NCI-H2196 treated with DMSO at 0.1 percent for 48 hours (cell line): ENCODE results near the gene UCP3.

Source experiments
- DNase-seq: peaks from one replicate; lab custom pipeline; 2025; ENCODE audit not compliant: unreplicated experiment; lab: John Stamatoyannopoulos, UW

The UCP3 gene

DNA sequence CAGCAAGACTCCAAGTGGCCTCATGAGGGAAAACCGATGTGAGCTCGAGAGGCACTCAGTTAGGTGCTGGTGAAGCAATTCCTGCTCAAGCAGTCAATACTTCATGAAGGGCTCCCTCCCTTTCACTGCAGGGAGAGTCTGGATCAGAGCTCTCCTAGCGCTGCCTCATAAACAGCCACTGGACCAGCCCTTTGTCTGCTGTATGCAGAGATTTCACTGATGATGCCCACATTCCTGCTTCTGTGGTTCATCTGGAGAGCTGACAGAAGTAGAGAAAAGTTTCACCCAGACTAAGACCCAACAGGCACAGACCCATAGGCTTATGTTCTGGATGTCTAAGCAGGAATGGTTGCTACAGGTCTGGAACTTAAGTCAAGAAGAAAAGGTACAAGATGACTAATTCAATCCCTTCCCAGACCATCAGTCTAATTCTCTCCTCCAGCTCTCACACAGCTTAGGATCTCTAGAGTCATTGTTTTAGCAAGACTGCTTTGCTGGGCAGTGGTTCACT, 30.3 kb downstream of the UCP3 start:
- DNase-seq = no peak

DNA sequence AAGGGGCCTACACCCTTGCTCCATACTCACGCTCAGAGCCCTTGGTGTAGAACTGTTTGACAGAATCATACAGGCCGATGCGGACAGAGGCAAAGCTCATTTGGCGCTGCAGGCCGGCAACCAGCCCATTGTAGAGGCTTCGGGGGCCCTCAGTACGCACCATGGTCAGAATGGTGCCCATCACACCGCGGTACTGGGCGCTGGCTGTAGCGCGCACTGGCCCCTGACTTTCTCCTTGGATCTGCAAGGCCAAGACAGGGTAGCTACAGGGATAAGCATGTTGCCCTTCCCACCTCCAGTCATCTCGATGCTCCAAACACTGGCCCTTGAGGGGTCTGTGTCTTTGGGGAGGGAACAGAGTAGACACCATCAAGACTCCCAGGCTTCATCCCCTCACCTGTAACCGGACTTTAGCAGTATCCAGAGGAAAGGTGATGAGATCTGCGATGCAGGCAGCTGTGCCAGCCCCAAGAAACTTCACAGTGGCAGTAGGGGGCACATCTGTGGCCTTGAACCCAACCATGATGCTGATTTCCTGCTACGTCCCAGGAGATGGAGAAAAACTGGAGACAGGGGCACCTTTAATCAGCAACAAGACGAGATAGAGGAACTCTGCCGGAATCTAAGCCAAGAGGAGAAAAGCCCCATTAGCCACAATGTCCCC, 30.9 kb downstream of the UCP3 start:
- DNase-seq = no peak

DNA sequence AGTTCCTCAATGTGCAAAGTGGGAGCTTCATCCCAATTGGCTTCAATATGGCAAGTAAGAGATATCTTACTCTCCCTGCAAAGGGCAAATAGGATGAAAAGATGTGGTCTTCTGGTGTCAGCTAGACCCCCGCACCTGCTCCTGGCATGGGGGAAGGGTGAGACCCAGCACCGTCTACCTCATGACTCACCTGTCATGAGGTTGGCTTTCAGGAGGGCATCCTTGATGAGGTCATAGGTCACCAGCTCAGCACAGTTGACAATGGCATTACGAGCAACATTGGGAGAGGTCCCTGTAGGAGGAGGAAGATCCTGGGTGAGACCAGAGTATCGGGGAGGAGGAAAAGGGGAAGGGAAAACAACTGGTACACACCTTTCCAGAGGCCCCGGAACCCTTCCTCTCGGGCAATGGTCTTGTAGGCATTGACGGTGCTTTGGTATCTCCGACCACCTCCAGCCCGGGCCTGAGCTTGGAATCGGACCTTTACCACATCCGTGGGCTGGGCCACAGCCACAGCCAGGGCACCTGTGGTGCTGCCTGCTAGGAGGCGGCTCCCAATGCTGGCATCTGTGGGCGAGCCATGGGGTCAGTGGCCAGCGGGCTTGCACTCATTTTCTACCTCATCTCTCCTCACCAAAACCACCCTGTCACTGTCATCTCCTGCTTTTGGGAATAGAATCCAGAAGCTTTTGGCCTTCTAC, 32.3 kb downstream of the UCP3 start:
- DNase-seq = no peak

DNA sequence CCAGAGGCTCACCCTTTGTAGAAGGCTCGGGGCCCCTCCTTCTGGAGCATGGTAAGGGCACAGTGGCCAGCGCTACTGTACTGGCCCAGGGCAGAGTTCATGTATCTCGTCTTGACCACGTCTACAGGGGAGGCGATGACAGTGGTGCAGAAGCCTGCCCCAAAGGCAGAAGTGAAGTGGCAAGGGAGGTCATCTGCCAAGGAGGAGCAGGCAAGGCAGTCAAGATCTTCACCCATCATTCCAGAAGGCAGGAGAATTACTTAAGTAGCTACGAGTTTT, 33.5 kb downstream of the UCP3 start:
- DNase-seq = no peak

DNA sequence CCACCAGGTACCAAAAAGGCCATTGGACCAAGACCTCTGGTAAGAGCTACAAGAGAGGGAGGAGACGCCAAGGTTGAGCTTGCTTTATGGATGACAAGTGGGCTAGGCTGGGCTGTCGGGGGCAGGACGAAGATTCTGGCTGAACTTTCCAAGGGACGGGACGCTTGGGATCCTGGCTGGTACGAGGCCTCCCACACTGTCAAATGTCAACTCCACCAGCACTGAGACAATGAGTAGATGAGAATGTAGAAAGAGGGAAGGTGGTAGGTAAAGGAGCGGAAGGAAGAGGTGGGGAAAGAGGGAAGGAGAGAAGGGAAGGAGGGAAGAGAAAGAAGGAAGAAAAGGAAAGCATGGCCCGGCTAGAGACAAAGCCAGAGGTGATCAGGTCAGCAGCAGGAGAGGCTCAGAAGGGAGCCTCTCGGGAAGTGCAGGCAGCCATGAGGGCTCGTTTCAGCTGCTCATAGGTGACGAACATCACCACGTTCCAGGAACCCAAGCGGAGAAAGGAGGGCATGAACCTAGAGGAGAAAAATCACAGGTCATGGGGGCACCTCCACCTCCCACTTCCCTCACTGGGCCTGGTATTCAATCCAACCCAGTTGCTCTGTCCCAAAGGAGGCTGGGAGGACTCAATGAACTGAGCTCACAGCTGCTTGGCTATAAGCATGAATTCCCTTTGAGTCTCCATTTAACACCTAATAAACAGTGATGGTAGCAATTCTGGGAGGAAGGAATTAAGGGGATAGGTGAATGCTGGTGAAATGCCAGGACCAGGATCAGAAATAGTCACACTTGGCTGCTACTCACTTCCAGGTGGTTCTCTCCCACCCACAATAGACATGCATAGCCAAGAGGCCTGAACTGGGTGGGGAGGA, 34.0 kb downstream of the UCP3 start:
- DNase-seq = no peak

DNA sequence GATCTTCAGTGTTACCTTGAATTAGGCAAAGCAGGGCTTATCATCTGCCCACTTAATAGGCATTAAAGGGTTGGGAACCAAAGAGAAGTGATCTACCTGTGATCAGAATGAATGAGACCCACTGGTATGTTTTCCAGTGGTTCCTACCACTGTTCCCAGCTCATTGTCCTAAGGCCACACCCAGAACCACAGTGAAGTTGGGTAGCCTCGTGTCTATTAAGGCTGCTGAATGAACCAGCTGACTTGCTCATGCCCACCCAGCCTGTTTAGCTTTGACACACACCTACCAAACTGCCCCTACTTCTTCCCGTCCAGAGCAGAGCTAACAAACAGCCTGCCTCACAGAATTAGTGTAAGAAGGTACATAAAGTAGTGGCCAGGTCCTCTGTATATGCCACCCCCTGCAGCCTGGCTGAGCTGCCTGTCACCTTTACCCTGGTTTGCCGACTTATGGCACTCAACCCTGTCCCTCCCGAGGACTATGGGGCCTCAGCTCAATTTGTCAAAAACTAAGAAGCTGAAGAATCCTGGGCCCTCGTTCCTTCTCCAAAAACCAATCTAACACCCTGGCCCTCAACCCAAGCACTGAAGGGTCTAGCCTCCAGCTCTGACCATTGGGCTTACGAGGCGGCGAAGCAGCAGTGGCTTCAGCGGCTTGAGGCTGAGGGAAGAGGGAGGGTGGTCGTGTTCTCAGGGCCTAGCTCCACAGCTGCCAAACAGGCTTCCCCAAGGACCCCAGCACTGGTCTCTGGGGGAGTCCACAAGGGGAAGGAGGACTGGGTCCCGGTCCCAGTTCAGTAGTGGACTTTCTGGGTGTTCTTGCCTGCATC, 36.0 kb downstream of the UCP3 start:
- DNase-seq = no peak

DNA sequence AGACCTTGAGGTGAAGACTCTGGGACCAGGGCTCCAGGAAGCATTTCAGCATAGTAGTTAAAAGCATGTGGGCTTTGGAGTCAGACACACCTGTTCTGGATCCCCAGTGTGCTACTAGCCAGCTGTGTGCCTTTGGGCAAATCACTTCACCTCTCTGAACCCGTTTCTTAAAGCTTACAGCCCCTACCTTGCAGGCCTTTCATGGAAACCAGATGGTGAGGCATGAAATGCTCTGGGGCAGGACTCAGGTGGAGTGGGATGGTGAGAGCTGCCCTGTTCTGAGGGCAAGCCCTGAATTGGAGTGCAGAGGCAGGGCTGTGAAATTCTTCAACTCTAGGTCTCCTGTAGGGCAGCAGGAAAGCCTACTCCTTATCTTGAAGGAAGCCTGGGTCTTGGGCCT, 36.7 kb downstream of the UCP3 start:
- no peak for DNase-seq

DNA sequence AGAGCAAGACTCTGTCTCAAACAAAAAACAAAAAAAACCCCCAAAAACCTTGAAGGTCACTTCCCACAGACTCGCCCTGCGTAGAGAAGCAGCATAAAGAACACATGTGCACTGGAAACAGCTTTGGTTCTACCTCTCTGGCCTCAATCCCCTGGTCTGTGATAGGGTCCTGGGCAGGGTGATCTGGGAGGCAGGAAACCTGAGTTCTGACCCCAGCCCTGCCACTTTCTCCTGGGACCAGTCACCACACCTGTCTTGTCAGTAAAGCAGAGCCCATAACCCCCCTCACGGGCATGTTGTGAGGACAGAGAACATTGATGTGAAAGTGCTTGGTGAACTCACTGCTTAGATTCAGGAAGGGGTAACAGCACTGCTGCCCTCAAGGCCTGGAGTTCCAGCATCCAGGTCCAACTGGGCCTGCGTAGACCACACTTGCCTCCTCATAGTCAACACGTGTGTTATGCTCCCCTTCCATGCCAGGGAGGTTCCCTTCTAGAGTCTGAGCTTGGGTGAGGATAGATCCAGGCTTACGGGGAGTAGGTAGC, 37.6 kb downstream of the UCP3 start:
- no peak for DNase-seq

DNA sequence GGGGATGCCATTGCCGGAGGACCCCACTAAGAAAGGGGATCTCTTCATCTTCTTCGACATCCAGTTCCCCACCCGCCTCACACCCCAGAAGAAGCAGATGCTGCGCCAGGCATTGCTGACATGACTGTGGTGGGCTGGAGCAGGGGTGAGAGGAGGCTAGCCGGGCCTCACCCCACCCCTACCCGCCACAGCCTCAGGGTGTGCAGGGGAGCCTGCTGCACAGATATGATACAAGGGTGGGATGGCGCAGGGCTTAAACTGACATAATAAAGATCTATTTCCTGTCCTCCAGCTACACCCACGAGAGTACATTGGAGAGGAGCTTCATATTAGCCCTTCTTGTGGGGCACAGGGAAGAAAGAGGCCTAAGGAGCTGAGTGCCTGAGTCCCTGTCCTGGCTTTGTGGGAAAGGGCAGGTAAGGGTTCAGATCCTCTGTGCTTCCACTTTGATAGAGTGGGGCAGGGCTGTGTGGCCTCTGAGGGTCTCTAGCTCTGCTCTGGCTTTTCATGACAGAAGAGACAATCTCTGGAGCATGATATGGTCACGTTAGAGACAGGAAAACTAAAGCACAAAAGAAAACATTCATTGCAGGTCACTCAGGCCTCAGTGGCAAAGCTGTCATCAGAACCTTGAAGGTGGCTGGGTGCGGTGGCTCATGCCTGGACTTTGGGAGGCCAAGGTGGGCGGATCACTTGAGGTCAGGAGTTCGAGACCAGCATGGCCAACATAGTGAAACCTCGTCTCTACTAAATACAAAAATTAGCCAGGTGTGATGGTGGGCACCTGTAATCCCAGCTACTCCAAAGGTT, 38.7 kb downstream of the UCP3 start:
- DNase-seq = no peak

DNA sequence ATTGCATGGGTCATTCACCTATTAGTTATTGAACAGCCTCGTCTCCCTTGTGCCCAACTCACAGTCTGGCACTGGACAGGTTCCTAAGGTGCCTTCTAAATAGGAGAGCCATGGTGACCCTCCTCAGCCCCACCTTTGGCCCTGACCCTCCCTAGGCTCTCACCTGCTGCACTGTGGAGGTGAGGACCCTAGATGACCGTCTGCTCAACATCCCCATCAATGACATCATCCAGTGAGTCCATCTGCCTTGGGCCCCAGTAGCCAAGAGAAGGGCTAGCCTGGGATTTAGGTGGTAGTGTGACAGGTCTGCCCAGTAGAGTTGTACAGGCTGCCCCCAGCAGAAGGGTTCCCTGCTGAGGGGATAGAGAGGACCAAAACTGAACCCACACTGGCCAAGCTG, 39.8 kb downstream of the UCP3 start:
- DNase-seq = no peak

DNA sequence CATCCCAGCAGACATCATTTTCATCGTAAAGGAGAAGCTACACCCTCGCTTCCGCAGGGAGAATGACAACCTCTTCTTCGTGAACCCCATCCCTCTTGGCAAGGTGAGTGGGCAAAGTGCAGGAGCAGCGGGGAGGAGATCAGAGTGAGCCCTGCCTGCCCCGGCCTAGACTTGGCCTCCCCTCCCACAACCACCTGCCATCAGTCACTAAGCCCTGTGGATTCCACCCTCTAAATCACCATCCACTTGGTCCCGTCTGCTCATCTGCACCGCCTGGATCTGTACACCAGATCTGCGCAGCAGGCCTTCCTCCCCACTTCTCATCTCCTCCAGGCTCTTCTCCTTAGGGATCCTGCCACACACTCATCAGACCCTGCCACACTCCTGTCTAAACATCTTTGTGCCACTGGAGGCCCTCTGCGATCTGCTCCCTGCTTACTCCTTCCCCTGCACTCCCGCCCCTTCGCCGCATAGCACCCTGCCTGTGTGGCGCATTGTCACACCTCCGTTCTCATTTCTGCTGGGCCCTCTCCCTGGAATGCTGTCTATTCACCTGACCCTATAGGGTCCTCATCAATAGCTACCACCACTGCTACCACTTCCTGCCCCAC, 40.4 kb downstream of the UCP3 start:
- DNase-seq = no peak

DNA sequence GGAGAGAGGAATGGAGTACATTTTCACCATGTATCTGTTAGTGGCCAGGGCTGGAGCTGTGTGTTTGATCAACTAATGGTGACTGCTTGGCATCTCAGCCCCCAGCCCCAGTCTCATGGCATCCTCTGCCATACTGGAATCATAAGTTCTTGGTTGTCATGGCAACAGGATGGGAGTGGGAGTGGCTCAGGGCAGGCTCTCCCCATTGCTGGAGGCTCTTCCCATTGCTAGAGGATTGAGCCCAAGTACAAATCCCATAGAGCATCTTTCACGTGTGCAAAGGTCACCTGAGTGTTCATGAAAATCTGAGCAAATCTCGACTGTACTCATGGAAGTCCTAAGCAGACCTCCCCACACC, 43.1 kb downstream of the UCP3 start:
- no peak for DNase-seq

DNA sequence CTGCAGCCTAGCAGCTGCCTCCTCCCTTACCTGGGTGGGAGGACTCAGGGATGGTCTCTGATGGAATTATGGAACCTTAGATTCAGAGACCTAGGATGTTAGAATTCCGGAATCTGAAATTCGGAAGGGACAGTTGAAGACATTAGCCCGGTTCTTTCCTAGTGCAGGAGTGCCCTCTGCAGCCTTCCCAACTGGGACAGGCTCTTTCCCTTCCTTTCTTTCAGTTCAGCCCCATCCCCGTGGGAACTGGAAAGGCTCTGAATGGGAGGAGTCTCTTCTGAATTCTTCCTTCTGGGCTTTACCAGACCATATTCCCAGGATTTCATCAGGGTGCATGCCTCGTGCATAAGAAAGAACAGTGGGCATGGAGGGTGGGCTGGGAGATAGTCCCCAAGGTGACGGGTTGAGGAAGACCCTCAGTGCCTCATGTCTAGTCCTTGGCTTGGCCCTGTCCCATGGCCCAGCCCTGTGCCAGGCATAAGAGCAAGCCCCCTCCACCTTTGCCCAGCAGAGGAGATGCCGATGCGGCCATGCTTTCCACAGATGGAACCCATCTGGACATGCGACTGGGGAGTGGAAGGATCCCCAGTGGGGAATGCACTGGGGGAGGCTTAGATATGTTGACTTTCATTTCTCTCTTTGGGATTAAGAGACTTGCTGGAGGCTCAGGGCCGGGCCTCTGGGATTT, 43.7 kb downstream of the UCP3 start:
- DNase-seq = no peak

DNA sequence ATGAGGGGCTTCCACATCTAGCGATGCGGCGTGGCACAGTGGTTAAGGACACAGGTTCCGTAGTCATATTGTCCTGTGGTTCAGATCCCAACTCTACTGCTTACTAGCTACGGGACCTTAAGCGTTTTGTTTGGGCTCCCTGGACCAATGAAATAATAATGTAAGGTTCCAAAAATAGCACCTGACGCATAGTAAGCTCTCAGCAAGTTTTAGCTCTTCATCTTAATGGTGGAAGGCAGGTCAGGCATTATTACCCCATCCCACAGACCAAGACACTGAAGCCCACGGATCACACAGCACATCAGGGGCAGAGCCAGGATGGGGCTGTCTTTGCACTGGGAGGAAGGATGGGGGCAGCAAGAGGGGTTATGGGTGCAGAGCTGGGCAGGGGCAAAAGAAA, 45.0 kb downstream of the UCP3 start:
- DNase-seq = no peak

DNA sequence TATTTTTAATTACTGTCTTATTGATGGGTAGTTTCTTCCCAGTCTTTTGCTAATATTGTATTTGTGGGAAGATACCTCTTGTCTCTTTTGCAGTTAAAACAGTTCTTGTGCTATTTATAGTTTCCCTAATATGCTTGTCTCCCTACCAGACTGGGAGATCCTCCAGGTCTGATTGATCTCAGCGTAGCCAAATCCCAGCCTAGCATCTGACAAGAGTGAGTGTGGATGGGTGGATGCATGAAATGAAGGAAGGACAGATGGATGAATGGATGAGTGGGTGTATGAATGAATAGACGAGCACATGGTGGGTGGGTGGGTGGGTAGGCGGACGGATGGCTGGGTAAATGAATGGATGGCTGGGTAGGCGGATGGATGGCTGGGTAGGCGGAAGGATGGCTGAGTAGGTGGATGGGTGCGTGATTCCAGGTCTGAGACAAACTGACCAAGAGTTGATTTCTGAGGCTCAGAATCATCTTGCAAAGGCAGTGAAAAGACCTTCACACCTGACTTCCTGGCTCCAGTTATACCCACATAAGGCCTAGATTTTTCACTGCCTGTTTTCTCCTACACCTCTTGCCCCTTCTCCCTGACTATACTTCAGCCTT, 46.7 kb downstream of the UCP3 start:
- DNase-seq = no peak

DNA sequence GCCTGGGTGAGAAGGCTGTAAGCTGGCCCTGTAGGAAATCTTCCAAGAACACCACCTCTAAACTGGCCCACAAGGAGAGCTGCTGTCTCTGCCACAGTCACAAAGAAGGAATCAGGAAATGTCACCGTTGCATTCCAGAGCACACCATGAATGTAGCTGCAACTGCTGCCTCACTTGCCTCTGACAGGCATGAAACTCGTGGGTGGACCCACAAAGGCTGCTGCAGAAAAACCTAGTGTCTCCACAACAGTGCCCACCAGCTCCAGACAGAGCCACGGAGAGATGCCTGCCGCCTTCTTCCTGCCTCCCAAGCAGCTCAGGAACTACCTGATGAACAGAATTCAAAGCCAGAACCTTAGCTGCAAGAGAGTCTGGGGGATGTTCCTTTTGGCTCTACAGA, 47.6 kb downstream of the UCP3 start:
- DNase-seq = no peak

DNA sequence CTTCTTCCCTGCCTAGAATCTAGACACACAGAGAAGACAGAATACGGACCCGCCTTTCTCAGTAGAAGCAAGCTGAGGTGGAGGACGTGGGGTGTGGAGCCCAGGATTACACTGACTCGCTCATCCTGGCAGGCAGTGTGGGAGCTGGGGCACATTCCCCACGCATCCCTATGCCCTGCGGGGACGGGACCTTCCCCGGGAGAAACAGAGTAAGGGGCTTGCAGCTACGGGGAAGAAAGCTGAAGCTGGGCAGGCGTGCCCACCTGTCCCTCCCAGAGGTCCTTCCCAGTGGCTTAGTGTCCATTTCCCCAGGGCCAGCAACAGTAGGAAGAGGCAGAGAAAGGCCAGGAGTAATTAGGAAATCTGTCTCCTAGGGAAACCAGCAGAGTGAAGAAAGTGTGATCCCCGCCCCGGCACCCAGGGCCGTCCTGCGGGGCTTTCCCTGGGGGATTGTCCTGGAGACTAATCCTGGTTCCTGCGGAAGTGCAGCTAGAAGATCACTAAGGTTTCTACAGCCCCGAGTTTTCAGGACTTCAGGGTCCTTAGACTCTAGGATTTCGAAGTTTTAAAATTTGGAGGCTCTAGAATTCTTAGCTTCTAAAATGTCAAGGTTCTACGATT, 50.3 kb downstream of the UCP3 start:
- no peak for DNase-seq

DNA sequence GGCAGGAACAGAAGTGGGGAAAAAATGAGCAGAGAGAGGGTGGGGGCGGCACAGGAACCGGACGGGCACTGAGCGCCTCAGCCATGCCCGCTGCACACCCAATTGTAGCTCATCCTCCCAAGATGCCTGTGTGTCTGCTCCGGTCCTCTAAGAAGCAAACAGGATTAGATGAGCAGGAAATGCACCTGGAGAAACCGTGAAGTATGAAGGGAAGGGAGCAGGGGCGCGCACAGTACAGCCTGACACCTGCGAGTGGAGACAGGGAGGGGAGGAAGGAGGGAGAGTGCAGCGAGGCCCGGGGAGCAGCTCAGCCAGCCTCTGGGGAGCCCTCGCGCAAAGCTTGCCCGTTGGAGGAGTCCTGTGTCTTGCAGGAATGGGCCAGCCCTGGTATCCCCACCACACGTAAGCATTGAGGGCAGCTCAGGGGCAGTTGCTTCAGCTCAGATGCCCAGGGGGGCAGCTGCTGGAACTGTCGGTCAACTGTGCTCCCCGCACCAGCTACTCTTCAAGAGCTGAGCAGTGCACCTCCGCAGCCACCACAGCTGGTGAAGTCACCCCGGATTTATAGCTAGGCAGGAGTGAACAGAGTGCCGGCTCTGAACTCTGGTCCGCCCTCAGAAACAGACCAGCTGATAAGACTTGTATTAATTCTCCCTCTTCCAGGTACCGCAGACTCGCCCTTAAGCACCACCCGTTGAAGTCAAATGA, 51.1 kb downstream of the UCP3 start:
- no peak for DNase-seq
